ENCODE data around the gene KIAA0232. TPM values are rescaled to one million over a fixed set of nuclear protein-coding genes. Genes with fewer than 3 reads are reported as not detected.
A peak's percentile ranks its signal among the peaks of the same experiment; 100 is the strongest.

KIAA0232 gene
- total and polyA plus RNA-seq, 9 of the 15 experiments (the other 6 are each of a cell fraction or from before 2014, with no cell fraction given): 3.5 to 17.4 (median 13.0) TPM

DNA sequence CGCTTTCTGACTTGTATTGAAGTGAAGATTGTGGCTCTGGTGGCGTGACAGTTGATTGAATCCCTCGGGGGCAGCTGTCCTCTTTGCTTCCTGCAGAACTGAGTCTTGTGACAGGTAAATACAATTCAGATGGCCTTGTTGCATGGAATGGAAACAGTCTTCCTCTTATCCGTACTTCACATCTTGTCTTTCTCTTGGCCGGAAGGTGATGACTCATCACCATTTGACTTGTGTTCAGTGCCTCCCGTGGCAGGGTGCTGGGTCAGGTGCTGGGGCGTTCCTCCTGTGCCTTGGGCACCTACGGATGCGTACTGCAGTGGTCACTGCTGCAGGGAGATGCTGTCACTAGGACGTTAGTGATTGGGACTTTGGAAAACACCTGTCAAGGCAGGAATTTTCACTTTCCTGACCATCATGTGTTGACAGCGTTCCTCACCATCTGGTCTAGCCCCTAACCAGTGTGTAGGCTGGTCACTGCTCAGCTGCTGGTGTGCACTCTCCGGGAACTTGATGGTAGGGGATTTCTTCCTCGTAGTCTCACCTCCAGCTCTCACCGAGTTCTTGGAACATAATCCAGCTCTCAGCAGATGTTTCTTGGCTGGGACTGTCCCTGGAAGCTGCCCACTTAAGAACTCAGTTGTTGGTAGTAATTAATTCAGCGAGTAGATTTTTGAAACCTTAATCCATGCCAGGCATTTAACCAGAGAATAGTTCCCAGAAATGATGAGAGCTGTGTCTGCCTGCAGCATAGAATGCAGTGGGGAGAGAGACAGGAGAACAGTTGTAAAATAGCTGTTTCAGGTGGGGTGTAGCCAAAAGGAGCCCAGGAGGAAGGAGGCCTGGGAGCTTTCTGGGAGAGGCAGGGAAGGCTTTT lies 134.3 kb downstream of the KIAA0232 start (continued):
- TF ChIP-seq, protein P1, sequence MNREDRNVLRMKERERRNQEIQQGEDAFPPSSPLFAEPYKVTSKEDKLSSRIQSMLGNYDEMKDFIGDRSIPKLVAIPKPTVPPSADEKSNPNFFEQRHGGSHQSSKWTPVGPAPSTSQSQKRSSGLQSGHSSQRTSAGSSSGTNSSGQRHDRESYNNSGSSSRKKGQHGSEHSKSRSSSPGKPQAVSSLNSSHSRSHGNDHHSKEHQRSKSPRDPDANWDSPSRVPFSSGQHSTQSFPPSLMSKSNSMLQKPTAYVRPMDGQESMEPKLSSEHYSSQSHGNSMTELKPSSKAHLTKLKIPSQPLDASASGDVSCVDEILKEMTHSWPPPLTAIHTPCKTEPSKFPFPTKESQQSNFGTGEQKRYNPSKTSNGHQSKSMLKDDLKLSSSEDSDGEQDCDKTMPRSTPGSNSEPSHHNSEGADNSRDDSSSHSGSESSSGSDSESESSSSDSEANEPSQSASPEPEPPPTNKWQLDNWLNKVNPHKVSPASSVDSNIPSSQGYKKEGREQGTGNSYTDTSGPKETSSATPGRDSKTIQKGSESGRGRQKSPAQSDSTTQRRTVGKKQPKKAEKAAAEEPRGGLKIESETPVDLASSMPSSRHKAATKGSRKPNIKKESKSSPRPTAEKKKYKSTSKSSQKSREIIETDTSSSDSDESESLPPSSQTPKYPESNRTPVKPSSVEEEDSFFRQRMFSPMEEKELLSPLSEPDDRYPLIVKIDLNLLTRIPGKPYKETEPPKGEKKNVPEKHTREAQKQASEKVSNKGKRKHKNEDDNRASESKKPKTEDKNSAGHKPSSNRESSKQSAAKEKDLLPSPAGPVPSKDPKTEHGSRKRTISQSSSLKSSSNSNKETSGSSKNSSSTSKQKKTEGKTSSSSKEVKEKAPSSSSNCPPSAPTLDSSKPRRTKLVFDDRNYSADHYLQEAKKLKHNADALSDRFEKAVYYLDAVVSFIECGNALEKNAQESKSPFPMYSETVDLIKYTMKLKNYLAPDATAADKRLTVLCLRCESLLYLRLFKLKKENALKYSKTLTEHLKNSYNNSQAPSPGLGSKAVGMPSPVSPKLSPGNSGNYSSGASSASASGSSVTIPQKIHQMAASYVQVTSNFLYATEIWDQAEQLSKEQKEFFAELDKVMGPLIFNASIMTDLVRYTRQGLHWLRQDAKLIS (CRISPR knock-in tag; IDR thresholded peaks at IDR 0.05): peak; percentile 55; the same call in 1 of the 2 replicates
- TF ChIP-seq OTX1 (CRISPR knock-in tag; IDR thresholded peaks at IDR 0.05) (0 out of 2 replicates have a peak, but pooled peaks have one; percentile 24), MAFK (IDR thresholded peaks at IDR 0.05; ENCODE audit: low read length) (peak; percentile 87), ZNF140 (CRISPR knock-in tag; IDR thresholded peaks at IDR 0.05) (no peak), MTA3 (IDR thresholded peaks at IDR 0.05; ENCODE audit: borderline replicate concordance) (peak; percentile 90), PHTF2 (CRISPR knock-in tag; IDR thresholded peaks at IDR 0.05) (peak; percentile 39; the same call in 1 of the 2 replicates), BRF1 (IDR thresholded peaks at IDR 0.05; ENCODE audit: borderline replicate concordance, extremely low read depth, insufficient read length) (no peak), KAT7 (CRISPR knock-in tag; IDR thresholded peaks at IDR 0.05; ENCODE audit: borderline replicate concordance) (no peak), YY1 (IDR thresholded peaks at IDR 0.05; ENCODE audit: borderline replicate concordance in 1 of 3, control insufficient read depth in 1 of 3, extremely low read depth in 1 of 3, insufficient read depth in 3 of 3, insufficient read length in 1 of 3, insufficient replicate concordance in 2 of 3, low read depth in 1 of 3, low read length in 2 of 3) (no peak), ARID1B (IDR thresholded peaks at IDR 0.05) (peak; percentile 98), SNRNP70 (optimal IDR thresholded peaks at IDR 0.05; ENCODE audit: low read depth, low read length) (no peak), CREM (IDR thresholded peaks at IDR 0.05; ENCODE audit: low read depth) (peak; percentile 79), ILK (tag; IDR thresholded peaks at IDR 0.05; ENCODE audit: borderline replicate concordance, low read depth) (no peak), ZBTB17 (CRISPR knock-in tag; IDR thresholded peaks at IDR 0.05) (no peak), ZBTB8A (IDR thresholded peaks at IDR 0.05; ENCODE audit: partially characterized antibody) (no peak), GATAD2A (IDR thresholded peaks at IDR 0.05) (peak; percentile 81)
- TF ChIP-seq, protein P2, sequence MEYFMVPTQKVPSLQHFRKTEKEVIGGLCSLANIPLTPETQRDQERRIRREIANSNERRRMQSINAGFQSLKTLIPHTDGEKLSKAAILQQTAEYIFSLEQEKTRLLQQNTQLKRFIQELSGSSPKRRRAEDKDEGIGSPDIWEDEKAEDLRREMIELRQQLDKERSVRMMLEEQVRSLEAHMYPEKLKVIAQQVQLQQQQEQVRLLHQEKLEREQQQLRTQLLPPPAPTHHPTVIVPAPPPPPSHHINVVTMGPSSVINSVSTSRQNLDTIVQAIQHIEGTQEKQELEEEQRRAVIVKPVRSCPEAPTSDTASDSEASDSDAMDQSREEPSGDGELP (CRISPR knock-in tag; IDR thresholded peaks at IDR 0.05; ENCODE audit: borderline replicate concordance): peak; percentile 89
- TF ChIP-seq, protein P3, sequence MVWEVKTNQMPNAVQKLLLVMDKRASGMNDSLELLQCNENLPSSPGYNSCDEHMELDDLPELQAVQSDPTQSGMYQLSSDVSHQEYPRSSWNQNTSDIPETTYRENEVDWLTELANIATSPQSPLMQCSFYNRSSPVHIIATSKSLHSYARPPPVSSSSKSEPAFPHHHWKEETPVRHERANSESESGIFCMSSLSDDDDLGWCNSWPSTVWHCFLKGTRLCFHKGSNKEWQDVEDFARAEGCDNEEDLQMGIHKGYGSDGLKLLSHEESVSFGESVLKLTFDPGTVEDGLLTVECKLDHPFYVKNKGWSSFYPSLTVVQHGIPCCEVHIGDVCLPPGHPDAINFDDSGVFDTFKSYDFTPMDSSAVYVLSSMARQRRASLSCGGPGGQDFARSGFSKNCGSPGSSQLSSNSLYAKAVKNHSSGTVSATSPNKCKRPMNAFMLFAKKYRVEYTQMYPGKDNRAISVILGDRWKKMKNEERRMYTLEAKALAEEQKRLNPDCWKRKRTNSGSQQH (CRISPR knock-in tag; IDR thresholded peaks at IDR 0.05): no peak
- TF ChIP-seq, protein P4, sequence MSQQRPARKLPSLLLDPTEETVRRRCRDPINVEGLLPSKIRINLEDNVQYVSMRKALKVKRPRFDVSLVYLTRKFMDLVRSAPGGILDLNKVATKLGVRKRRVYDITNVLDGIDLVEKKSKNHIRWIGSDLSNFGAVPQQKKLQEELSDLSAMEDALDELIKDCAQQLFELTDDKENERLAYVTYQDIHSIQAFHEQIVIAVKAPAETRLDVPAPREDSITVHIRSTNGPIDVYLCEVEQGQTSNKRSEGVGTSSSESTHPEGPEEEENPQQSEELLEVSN (IDR thresholded peaks at IDR 0.05; ENCODE audit: borderline replicate concordance in 1 of 2, extremely low read depth in 1 of 2, insufficient read depth in 1 of 2, insufficient read length in 1 of 2, low read depth in 1 of 2, low read length in 1 of 2, poor library complexity in 1 of 2, severe bottlenecking in 1 of 2): no peak

Data from K562 (cell line).